Measurements from ENCODE around the gene MEGF10.
A peak's percentile ranks its signal among the peaks of the same experiment; 100 is the strongest.

The MEGF10 gene

GRCh38 chr5:127331890-127332649, 41.5 kb downstream of the MEGF10 start:
- WGBS: 97% methylated on average over 3 of the region's 3 CpGs
- no peak overlapping the region for H3K27ac ChIP-seq (ENCODE audit: low read depth, low read length)
- H3K9ac ChIP-seq (ENCODE audit: low read depth, low read length): no peak overlapping the region
- no peaks in the 10 kb centered on the region for H3K36me3 ChIP-seq (ENCODE audit: insufficient read depth, low read length)
- H3K4me3 ChIP-seq (ENCODE audit: low read length): no peak overlapping the region
- H3K27me3 ChIP-seq (ENCODE audit: insufficient read depth, low read length): no peaks in the 10 kb centered on the region
- peaks cover 50% of the 10 kb centered on the region for H3K4me1 ChIP-seq (ENCODE audit: insufficient read depth, low read length)
- H3K9me3 ChIP-seq (ENCODE audit: insufficient read depth, low read depth, low read length): no peaks in the 10 kb centered on the region

DNA sequence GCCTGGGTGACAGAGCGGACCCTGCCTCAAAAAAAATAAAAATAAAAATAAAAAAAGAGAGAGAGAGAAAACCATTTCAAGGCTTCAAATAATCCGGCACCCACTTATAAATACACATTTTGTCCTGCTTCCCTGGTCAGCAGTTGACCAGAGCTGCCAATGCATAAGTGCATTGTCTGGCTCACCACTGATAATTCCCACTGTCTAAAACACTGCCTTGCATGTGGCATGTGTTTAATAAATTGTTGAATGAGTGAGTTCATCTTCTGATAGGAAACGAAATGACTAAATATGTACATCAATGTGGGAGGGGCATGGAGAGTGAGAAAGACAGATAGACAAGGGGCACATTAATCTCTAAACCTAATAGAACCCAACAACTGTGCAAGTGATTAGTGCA, 42.9 kb downstream of the MEGF10 start:
- Histone ChIP-seq H3K4me3 (ENCODE audit: low read length) (no peak overlapping the region), H3K9me3 (ENCODE audit: insufficient read depth, low read depth, low read length) (no peaks in the 10 kb centered on the region), H3K4me1 (ENCODE audit: insufficient read depth, low read length) (peaks cover 57% of the 10 kb centered on the region), H3K9ac (ENCODE audit: low read depth, low read length) (no peak overlapping the region), H3K27ac (ENCODE audit: low read depth, low read length) (no peak overlapping the region), H3K36me3 (ENCODE audit: insufficient read depth, low read length) (no peaks in the 10 kb centered on the region), H3K27me3 (ENCODE audit: insufficient read depth, low read length) (no peaks in the 10 kb centered on the region)
- 100% methylated on average over 2 of the region's 3 CpGs for WGBS

DNA sequence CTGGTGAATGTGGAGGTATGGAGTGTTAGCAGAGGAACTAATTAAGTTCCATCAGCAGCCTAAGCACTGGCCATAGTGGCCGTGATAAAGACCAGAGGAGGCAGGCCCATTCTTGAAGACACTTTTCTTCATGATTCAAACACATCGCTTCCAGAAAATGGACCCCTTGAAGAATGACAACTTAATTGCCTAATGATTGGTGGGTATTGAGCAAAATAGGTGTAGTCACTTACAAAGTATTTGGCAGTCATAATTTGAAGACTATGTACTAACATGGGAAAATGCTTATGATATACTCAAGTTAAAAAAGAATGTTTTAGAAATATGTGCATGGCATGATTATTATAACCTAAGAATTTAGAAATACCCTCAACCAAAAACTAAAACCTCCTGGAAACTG, 44.8 kb downstream of the MEGF10 start:
- H3K4me3 ChIP-seq (ENCODE audit: low read length): no peak overlapping the region

GRCh38 chr5:127337876-127338275, 47.3 kb downstream of the MEGF10 start:
- no peak overlapping the region for H3K4me3 ChIP-seq (ENCODE audit: low read length)

More for the DNA sequence above, 44.8 kb downstream of the MEGF10 start:
- WGBS: 94% methylated on average over 2 of the region's 2 CpGs
- H3K27ac ChIP-seq (ENCODE audit: low read depth, low read length): no peak overlapping the region
- H3K9ac ChIP-seq (ENCODE audit: low read depth, low read length): no peak overlapping the region
- H3K36me3 ChIP-seq (ENCODE audit: insufficient read depth, low read length): 0 out of 2 replicates have a peak, but pooled peaks cover under 1% of the 10 kb centered on the region
- no peaks in the 10 kb centered on the region for H3K9me3 ChIP-seq (ENCODE audit: insufficient read depth, low read depth, low read length)
- H3K27me3 ChIP-seq (ENCODE audit: insufficient read depth, low read length): no peaks in the 10 kb centered on the region
- peaks cover 60% of the 10 kb centered on the region for H3K4me1 ChIP-seq (ENCODE audit: insufficient read depth, low read length)

GRCh38 chr5:127338501-127338900, 47.9 kb downstream of the MEGF10 start:
- Histone ChIP-seq H3K9me3 (ENCODE audit: insufficient read depth, low read depth, low read length) (no peaks in the 10 kb centered on the region), H3K9ac (ENCODE audit: low read depth, low read length) (no peak overlapping the region; the same call in 1 of the 2 replicates), H3K4me1 (ENCODE audit: insufficient read depth, low read length) (peaks cover 47% of the 10 kb centered on the region), H3K36me3 (ENCODE audit: insufficient read depth, low read length) (peaks cover 11% of the 10 kb centered on the region; the same call in 1 of the 2 replicates), H3K4me3 (ENCODE audit: low read length) (no peak overlapping the region), H3K27me3 (ENCODE audit: insufficient read depth, low read length) (no peaks in the 10 kb centered on the region), H3K27ac (ENCODE audit: low read depth, low read length) (peak overlapping the region; percentile 26; the same call in 1 of the 2 replicates)
- 42% methylated on average over 1 of the region's 1 CpG for WGBS

More at GRCh38 chr5:127337876-127338275, 47.3 kb downstream of the MEGF10 start:
- Histone ChIP-seq H3K27me3 (ENCODE audit: insufficient read depth, low read length) (no peaks in the 10 kb centered on the region), H3K4me1 (ENCODE audit: insufficient read depth, low read length) (peaks cover 44% of the 10 kb centered on the region), H3K9me3 (ENCODE audit: insufficient read depth, low read depth, low read length) (no peaks in the 10 kb centered on the region), H3K36me3 (ENCODE audit: insufficient read depth, low read length) (peaks cover 11% of the 10 kb centered on the region; the same call in 1 of the 2 replicates), H3K9ac (ENCODE audit: low read depth, low read length) (no peak overlapping the region), H3K27ac (ENCODE audit: low read depth, low read length) (peak overlapping the region; percentile 26; the same call in 1 of the 2 replicates)
- 81% methylated on average over 1 of the region's 1 CpG for WGBS

- peaks cover 11% of the 10 kb centered on the region; the same call in 1 of the 2 replicates for H3K36me3 ChIP-seq (ENCODE audit: insufficient read depth, low read length)
- H3K9me3 ChIP-seq (ENCODE audit: insufficient read depth, low read depth, low read length): no peaks in the 10 kb centered on the region
- no peak overlapping the region for H3K9ac ChIP-seq (ENCODE audit: low read depth, low read length)
- no peak overlapping the region for H3K4me3 ChIP-seq (ENCODE audit: low read length)
- no peaks in the 10 kb centered on the region for H3K27me3 ChIP-seq (ENCODE audit: insufficient read depth, low read length)
- H3K27ac ChIP-seq (ENCODE audit: low read depth, low read length): no peak overlapping the region
- peaks cover 38% of the 10 kb centered on the region for H3K4me1 ChIP-seq (ENCODE audit: insufficient read depth, low read length)
- 92% methylated on average over 4 of the region's 4 CpGs for WGBS
These were observed 50.0 kb downstream of the MEGF10 start for GRCh38 chr5:127340606-127341005.

DNA sequence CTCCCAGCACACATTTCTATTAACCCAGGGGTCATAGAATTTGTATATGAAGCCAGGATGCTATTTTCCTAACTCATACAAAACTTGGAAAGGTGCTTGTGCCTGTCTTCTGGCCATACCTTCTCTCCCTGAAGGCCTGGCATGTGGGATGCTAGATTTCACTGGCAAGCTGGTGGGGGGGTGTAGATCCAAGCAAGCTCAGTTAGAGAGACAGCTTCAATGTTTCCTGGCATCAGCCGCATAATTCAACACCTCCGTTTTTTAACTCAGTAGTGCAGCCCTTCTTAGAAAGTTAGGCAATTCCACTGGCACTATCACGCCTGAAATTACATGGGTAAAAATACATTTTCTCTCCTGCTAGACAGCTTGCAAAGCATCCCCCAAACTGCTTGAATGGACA, 51.8 kb downstream of the MEGF10 start:
- Histone ChIP-seq H3K4me3 (ENCODE audit: low read length) (no peak overlapping the region), H3K27ac (ENCODE audit: low read depth, low read length) (no peak overlapping the region), H3K9me3 (ENCODE audit: insufficient read depth, low read depth, low read length) (no peaks in the 10 kb centered on the region), H3K36me3 (ENCODE audit: insufficient read depth, low read length) (peaks cover 11% of the 10 kb centered on the region; the same call in 1 of the 2 replicates), H3K27me3 (ENCODE audit: insufficient read depth, low read length) (no peaks in the 10 kb centered on the region), H3K9ac (ENCODE audit: low read depth, low read length) (no peak overlapping the region), H3K4me1 (ENCODE audit: insufficient read depth, low read length) (peaks cover 34% of the 10 kb centered on the region)
- WGBS: 85% methylated on average over 3 of the region's 3 CpGs

DNA sequence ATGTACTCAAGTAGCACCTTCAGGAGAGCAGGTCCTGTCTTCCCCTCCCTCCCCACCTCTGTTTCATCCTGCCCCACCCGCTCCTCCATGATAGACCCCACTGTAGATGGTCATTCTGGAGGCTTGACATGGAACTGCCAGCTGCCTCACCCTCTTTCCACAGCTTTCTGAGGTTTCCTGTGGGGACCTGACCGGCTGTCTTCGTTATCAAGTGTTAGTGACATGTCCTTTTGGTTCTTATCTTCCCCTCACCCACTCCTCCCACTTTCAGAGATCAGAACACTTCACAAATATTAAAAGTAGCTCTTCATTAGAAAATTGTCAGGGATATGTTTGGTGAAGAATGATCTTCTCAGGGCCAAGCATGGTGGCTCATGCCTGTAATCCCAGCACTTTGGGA, 52.7 kb downstream of the MEGF10 start:
- Histone ChIP-seq H3K27ac (ENCODE audit: low read depth, low read length) (no peak overlapping the region), H3K4me3 (ENCODE audit: low read length) (no peak overlapping the region), H3K36me3 (ENCODE audit: insufficient read depth, low read length) (peaks cover 11% of the 10 kb centered on the region; the same call in 1 of the 2 replicates), H3K9me3 (ENCODE audit: insufficient read depth, low read depth, low read length) (no peaks in the 10 kb centered on the region), H3K9ac (ENCODE audit: low read depth, low read length) (no peak overlapping the region), H3K27me3 (ENCODE audit: insufficient read depth, low read length) (no peaks in the 10 kb centered on the region), H3K4me1 (ENCODE audit: insufficient read depth, low read length) (peaks cover 25% of the 10 kb centered on the region)
- WGBS: 72% methylated on average over 3 of the region's 3 CpGs

- H3K4me3 ChIP-seq (ENCODE audit: low read length): no peak overlapping the region
- H3K36me3 ChIP-seq (ENCODE audit: insufficient read depth, low read length): peaks cover 11% of the 10 kb centered on the region; the same call in 1 of the 2 replicates
- 100% methylated on average over 1 of the region's 1 CpG for WGBS
- no peaks in the 10 kb centered on the region for H3K27me3 ChIP-seq (ENCODE audit: insufficient read depth, low read length)
- no peaks in the 10 kb centered on the region for H3K9me3 ChIP-seq (ENCODE audit: insufficient read depth, low read depth, low read length)
- H3K4me1 ChIP-seq (ENCODE audit: insufficient read depth, low read length): peaks cover 19% of the 10 kb centered on the region
- H3K27ac ChIP-seq (ENCODE audit: low read depth, low read length): no peak overlapping the region
- no peak overlapping the region for H3K9ac ChIP-seq (ENCODE audit: low read depth, low read length)
These were observed 53.3 kb downstream of the MEGF10 start for GRCh38 chr5:127343866-127344265.

GRCh38 chr5:127344931-127345330, 54.3 kb downstream of the MEGF10 start:
- Histone ChIP-seq H3K4me1 (ENCODE audit: insufficient read depth, low read length) (peaks cover 10% of the 10 kb centered on the region), H3K9ac (ENCODE audit: low read depth, low read length) (no peak overlapping the region), H3K36me3 (ENCODE audit: insufficient read depth, low read length) (peaks cover 11% of the 10 kb centered on the region; the same call in 1 of the 2 replicates), H3K9me3 (ENCODE audit: insufficient read depth, low read depth, low read length) (no peaks in the 10 kb centered on the region), H3K27ac (ENCODE audit: low read depth, low read length) (no peak overlapping the region), H3K27me3 (ENCODE audit: insufficient read depth, low read length) (no peaks in the 10 kb centered on the region), H3K4me3 (ENCODE audit: low read length) (no peak overlapping the region)
- WGBS: 91% methylated on average over 3 of the region's 3 CpGs

DNA sequence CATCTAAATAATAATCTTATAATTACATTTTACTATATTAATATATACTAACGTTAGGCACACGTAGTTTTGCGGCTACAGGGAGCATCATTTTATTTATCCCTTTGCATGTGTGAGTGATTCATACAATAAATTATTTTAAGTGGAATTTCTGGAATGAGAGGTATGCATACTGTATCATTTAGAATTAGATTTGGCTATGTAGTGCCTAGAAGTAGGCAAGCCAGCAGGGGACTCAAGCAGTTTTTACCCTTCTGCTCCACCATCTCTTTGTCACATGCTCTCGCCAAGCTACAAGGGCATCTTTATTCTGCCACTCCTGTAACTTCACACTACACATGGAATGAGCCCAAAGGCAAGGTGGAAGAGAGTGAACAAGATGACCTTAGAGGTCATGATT, 60.8 kb downstream of the MEGF10 start:
- no peak overlapping the region for H3K4me3 ChIP-seq (ENCODE audit: low read length)
- H3K36me3 ChIP-seq (ENCODE audit: insufficient read depth, low read length): no peaks in the 10 kb centered on the region
- no peaks in the 10 kb centered on the region for H3K9me3 ChIP-seq (ENCODE audit: insufficient read depth, low read depth, low read length)
- H3K27me3 ChIP-seq (ENCODE audit: insufficient read depth, low read length): no peaks in the 10 kb centered on the region
- 92% methylated on average over 1 of the region's 4 CpGs for WGBS
- peaks cover 6% of the 10 kb centered on the region; the same call in 1 of the 2 replicates for H3K4me1 ChIP-seq (ENCODE audit: insufficient read depth, low read length)
- H3K9ac ChIP-seq (ENCODE audit: low read depth, low read length): no peak overlapping the region
- no peak overlapping the region for H3K27ac ChIP-seq (ENCODE audit: low read depth, low read length)
